ENCODE results near the gene ARMH2.

ARMH2 gene

DNA sequence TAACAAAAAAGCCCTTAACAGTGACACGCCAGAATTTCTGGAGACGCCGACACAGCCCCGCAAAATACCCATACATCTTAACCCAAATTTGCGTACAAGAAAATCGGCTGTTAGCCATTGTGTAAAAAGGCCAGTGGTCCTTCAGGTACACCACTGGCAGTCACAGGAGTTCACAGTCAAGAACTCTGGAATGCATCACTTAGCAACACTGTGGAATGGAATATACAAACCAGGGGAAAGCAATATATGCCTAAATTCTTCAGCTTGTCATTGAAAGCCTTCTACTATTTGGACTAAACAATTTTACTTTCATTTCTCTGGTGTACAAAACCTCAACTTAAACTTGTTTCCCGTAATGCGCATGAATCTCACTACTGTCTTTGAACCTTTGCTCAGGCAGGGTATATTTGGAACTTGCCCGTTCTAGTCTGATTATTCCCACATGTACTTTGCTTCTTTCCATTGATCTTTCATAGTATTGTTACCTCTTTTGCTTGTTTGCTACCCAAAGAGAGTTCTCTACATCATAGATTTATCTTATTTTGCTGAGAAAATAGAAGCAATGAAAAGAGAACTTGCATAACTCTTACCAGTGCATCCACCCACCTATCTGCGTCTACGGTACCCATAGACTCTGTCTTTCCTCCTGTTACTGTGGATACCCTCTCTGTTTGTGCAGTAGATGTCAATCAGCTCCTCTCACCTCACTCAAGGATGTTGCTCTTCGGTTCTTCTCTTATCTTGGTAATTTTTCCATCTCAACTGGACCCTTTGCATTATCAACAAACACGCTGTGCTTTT, at the start of gene ARMH2:
TSS of gene ARMH2 (minus strand) at position 178 of the 801 bp plus-strand sequence. CDS start at position 118, 60 bp downstream.
- DNase-seq, result no peak

DNA sequence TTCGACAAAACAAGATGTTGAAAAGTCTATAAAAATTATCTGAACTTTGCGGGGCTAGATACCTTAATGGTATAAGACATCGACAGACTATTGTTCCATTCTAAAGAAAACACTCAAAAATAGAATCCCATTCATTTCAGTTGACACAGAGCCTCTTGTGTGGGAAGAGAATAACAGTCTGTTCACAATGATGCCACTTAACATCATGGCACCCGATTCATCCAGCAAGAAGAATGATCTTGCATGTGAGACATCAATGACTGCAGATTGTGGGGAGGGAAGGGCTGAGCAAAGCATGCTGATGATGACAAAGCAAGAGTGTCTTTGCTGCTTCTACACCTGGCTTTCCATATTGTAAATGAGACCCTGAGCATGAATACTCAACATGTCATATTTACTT, 49.7 kb upstream of the ARMH2 start:
- no peak for DNase-seq

DNA sequence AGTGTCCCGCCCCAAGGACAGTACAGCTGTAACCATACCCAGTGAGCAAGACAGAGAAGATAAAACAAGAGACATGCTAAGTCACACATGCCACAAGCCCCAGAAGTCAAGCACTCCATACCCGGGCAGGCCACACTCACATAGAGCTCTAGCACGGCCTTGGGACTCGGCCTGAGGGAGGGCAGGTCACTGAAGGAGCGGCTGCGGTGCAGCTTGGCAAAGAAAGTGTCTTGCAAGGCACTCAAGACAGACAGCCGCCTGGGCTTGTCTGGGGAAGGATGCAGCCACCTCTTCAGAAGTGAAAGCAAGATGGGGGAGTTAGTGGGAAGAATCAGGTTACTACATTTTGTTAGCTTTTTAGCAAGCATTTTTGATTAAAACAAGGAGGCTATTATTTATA, 48.7 kb upstream of the ARMH2 start:
- DNase-seq, result no peak

DNA sequence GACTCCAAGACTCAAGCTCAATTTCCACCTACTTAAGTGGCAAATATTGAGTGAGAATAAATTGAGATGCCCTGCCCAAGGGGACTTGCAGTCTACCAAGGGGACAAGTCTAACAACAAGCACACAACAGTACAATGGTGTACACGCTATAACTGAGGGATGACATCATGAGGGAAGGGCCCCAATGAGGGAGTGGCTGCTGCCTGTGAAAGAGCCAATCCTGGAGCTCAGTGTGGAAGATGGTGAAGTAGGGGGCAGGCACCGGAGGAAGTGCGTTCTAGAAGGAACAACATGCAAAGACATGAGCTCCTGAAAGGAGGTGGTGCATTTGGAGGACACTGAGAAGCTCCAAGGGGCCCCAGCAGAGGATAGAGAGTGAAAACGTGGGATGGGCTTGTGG, 46.9 kb upstream of the ARMH2 start:
- no peak for DNase-seq

DNA sequence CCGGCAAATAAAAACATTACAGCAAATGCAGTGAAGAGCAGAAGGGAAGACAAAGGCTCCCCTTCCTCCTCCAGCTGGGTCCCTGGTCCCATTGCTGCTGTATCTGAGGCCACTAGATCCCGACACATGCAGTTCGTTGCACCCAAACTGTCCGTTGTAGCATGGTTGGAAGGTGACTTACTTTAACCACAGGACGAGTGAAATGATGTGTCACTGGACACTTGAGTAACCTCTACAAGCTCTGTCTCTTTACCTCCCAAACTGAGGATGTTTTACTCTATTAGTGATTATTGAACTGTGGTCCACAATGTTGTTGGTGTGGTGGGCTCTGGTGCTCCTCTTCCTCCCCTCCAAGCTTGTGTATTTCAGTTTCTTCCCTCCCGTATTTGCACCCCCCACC, 46.2 kb upstream of the ARMH2 start:
- no peak for DNase-seq

DNA sequence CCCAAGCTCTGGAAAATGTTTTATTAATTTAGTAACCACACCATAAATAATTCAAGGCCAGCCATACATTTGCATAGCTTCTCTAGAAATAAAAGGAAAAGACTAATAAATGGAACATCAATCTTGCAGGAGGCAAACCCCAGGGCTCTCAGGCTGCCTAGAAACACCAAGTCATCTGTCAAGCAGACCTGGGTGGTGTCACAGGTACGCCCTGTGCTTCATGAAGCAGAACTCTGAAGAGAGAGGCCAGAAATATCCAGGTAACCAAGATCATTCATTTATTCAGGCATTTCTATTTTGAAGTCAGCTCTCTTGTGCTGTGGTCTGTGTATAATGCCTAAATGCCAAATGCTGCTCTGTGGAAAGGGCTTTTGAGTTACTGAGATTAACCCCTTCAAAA, 45.3 kb upstream of the ARMH2 start:
- no peak for DNase-seq

DNA sequence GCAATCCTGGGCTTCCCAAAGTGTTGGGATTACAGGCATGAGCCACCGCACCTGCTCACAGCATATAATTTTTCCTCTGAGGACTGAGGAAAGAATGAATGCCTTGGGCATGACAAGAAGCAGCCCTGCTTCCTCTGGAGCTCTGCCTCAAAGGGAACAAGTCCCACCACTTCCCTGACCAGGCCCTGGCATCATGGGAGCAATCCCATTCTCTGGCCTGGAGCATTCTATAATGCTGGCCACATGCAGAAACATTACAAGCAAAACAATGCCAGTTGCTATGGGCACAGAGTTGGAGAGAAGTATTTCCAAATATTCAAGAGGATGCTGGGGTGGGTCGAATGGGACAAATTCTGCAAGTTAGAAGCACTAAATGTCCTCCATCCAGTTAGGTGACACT, 41.5 kb upstream of the ARMH2 start:
- no peak for DNase-seq

DNA sequence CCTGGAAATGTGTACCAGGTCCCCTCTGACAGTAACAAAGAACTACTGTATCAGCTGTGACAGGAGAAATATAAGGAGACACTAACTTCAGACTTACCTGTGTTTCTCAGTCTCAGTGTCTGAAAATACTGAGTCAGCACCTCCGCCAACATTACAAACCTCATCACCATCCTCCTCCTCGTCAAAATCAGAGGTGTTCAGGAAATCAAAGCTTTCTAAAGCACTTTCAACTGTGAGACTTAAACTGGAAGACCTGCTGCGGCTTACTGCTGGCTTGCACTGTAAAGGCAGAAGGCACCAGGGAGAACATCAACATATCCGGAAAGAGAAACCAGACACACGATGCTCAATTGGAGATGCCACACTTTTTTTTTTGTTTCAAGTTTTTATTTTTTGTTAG, 40.3 kb upstream of the ARMH2 start:
- DNase-seq, result no peak

DNA sequence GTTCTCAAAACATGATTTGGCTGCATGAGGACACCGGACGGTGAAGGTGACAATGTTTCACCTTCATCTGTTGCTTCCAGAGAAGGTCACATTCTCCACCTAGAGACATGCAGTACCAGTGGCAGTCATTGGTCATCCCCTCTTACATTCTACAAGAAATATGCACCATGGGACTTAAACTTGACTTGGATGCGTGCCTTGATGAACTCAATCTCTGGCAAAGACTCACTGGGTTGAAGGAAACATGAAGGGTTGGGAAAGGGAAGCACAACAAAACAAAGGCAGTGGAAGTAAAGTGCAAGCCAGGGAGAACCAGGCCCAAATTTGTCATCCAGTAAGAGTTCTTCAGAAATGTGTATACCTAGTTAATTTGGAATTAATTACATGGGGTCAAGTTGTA, 39.4 kb upstream of the ARMH2 start:
- DNase-seq, result no peak

DNA sequence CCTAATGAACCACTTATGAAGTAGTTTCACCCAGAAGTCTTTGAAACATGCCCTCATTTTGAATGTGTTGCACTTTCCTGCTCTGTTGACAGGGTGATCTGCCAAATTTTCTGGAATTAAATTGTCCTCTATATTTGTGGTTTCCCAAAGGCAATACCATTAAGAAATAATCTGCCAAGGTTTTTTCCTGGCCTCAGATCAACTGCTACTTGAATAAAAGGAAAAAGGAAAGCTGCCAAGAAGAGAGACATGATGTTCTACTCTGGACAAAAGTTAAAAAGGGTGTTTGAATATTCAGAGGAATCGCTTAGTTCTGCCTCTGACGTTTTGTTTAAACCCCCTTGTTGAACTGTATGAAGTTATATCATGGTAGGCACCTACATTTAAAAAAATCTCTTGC, 37.4 kb upstream of the ARMH2 start:
- no peak for DNase-seq

DNA sequence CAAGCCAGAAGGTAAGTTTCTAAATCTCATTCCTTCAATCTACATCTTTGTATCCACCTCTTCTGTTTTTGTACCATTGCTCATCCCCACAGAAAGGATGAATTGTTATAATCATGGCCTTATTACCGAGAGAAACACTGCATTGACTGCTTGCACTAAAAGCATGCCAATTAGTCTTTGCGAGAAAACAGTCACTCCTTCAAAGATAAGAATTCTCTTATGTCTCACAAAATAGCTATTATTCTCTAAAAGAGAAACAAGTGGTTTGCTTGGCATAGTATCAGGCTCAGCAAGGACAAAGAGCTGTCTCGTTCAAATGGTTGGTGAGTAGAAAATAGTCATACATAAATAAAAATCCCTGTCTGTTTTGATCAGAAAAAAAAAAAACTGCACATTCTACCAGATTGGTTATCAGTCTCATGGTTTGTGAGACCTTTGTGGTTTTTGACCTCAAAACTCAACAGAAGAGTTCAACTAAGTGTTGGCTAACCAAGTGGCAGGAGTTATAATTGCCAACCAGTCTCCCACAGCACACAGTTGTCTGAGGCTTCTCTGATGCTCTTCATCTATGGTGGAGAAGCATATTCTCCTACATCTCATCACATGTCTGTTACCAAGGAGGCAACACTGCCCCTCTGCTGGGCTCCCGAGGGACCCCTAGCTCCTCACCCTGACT, 35.1 kb upstream of the ARMH2 start:
- no peak for DNase-seq

DNA sequence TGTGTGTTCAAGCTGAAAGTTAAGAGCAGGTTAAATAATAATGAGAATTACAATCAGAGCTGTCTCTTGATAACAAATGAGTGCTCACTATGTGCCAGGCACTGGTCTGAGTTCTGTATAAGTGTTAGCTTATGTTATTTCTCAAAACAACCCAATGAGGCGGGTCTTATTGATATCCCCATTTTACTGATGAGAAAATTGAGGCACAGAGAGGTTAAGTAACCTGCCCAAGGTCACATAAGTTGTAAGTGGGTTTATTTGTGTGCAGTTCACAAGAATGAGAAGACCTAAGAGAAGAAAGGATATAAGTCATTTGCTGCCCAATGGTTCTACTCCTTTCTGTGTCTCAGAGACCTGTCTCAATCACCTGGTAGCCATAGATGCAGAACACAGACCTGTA, 34.1 kb upstream of the ARMH2 start:
- no peak for DNase-seq

DNA sequence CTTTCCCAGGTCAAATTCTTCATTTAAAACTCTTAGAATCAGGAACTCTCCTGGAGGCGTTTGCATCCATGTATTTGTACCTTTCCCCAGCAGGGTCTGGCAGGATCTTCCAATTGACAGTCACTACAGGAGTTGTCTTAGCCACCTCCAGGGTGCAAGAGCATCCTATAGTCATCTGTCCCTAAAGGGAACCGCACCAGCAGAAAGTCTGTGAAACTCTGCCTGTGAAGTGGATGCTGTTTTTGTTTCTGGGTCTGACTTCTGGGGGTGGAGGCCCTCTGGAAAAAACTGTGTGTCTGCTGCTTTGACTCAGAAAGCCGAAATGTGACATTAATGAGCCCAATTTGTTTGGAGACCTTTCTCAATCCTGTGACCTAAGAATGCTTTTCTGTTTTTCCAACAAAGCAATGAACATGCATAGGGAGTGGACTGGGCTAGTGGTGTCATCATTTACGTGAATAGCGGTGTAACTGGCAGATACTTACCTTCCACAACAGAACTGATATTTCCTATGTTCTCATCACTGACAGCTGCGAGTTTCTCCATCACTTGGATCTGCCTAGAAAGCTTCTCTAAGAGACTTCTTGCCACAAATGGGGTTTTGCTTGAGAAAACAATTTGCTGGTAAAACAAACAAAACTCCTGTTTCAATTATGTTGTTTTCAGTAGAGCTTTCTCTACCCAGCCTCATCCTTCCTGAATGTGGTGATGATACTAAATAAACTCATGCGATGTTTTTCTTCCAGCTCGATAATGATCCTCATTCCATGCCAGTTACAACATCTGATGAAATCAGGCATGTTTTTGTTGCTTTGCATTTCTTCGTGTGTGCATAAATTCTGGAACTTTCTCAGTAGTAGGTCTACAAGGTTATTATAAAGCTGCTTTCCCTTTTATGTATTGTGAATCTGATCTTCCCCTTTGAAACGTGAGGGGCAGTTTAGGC, 33.3 kb upstream of the ARMH2 start:
- DNase-seq, result no peak

DNA sequence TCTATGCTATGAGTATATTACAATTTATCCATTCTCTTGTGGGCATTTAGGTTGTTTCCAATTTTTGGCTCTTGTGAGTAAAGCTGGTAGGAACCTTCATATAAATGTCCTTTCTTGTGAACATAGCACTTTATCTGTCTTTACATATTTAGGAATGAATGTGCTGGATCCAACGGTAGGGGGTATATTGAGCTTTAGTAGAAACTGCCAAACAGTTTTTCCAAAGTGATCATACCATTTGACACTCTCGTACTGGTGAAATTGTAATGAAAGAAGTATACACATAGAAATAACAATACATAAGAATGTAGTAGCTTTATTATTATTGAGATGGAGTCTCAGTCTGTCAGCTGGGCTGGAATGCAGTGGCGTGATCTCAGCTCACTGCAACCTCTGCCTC, 30.9 kb upstream of the ARMH2 start:
- no peak for DNase-seq

DNA sequence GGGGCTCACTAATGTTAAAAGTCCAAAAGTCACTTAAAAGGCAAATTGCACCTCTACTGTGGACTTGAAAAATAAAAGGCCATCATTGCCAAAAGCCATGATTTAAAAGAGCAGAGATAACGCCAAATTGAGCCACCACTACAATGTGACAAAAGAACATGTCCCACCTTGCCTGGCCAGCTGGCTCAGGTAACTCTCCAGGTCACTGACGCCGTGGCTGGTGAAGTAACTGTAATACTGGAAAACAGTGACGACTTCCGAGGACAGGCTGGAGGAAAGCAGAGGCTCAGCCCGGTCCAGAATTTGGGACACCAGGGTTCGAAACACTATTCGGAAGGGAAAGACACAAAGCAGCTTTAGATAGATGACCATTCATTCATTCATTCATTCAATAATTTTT, 29.3 kb upstream of the ARMH2 start:
- no peak for DNase-seq

DNA sequence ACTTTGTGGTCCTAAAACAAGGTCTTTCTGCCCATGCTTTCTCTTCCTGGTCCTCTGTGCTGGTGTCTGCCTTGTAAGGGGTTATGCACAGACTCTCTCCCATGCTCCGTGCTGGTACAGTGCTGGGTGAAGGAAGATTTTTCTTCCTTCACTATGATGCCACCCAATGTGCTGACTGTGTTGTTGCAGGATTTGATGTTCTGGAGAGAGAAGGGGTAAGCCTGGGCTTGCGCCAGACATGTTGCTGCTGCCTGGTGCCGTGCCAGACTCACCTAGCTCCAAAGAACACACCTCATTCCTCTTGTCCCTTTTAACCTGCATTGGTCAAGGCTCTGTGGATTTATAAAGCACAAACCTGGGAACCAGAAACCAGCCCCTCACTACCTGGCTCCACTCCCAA, 28.4 kb upstream of the ARMH2 start:
- DNase-seq, result no peak

DNA sequence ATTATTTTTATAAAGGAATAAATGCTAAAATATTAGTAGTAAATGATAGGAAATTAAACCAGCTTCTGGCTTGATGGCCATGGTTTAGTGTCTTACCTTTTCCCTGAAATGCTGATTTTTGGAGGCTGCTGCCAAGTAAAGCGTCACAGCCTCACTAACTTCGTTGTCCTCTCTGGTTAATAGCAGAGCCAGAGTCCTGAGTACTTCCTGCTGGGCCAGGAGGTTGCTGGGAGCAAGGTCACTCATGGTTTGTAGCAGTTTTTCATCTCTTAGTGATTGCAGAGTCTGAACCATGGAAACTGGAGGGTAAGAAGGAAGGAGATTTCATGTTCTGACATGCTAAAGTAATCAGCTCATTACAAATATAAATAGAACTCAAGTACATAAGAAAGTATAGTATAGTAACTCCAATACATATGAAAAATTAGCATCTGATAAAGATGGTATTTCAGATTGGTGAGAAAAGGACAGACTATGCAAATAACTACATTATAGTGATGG, 26.5 kb upstream of the ARMH2 start:
- DNase-seq, result no peak

DNA sequence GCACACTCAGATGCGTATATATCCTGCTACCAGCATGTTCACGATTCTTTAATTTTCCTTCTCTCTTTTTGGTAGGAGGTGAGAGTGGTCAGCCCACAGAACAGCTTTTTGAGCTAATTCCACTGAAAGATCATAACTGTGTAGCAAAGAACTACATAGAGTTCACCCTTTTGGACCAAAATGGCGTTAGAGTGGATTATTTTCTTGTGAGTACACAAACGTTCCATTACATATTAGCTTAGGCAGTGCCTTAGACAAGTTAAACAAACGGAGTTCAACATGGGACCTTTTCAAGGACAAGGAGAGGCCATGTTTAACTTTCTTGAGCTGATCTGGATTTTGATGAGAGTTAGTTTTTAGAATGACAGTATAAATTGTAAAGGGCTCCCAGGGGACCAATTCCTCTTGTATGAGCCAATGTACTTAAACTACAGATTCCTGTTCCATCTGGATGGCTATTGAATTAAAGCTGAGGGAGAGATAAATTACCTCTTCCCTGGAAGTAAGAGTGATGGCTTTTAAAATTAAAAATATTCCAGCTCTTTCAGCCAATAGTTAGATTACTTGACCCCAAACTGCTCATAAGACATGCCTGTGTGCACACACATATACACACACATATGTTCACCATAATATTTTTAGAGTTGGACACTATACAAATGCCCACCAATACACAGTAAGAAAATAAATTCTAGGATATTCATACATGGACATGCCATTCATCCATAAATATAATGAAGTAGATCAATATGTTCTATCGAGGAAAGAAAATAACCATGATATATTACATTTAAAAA, 25.6 kb upstream of the ARMH2 start:
- DNase-seq, result no peak

DNA sequence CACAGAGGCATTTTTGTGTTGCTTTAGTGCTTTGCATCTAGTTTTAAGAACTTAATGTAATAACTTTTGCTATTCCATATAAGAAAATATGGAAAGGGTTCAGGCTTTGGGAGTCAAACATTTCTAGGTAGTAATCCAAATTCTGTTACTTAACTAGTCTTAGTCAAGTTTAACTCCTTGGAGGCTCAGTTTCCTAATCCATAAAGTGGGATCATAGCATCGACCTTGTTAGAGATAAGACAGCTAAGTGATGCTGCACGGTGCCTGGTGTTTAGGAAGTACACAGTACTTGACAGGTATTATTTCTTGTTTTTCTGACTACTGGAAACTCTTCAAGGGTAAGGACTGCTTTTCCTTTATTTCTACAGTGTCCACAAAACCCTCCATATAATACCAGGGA, 24.5 kb upstream of the ARMH2 start:
- DNase-seq, result no peak

DNA sequence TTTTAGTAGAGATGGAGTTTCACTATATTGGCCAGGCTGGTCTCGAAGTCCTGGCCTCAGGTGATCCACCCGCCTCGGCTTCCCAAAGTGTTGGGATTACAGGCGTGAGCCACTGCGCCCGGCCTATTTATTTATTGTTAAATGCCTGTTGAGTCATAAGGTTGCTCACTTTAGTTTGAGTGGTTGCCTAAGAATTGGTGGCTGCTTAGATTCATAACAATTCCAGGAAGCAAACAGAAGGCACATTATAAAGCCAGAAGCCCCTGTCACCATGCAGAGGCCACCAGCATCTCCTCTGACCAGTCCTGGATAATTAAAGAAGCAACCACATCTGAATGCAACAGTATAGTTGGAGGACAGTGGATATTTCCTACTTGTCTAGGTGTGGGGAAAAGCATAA, 24.0 kb upstream of the ARMH2 start:
- DNase-seq, result no peak

DNA sequence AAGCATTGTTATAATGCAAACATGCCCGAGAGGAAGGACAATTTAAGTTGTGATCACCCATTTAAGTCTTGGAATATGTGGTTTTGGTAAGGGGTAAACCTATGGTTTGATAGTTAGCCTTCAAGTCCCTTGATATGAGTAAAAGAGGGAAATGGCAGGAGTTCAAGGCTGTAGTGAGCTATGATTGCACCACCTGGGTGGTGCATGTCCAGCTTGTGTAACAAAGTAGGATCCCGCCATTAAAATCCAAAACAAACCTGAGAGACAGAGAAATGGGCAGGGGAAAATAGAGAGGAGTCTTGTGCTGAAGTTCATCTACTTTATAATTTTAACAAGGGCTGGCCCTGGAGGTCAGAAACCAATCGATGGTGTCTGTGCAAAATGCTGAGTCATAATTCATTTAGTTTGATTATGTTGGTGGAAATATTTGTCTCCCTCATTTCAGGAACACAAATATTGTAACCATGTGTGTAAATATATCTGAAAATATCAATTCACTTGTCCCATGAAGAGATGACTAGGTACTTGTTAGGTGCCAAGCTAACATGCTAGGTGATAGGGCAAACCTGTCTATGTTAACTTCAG, 23.2 kb upstream of the ARMH2 start:
- DNase-seq, result no peak

DNA sequence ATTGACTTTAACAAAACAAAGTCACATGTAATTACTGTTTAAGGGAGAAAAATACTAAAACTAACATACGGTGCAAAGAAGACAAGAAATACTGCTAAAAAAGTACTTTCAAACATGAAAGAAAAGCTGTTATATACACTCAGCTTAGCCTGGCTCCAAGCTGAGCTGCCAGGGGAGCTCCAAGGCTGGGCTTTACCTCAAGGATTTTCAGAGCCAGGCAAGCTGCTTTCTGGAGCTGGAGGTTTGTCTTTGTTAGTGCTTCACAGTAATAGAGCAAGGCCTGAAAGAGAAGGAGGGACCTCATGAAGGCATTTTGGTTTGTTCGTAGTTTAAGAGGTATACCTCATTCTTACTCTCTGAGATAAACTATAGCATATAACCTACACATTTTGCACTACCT, 19.6 kb upstream of the ARMH2 start:
- no peak for DNase-seq
